HK-2 (cell line): ENCODE measurements around the gene MRGPRG.
"Not testable (repeated sequence)": the region's sequence is repeated elsewhere in the genome, so short reads cannot be mapped to it uniquely, and the experiment has no call there.

Experiments used
- DNase-seq: peaks from one replicate; pipeline ENCODE4 v3.0.0-alpha.2; 2018; ENCODE audit not compliant: unreplicated experiment

MRGPRG gene, protein sequence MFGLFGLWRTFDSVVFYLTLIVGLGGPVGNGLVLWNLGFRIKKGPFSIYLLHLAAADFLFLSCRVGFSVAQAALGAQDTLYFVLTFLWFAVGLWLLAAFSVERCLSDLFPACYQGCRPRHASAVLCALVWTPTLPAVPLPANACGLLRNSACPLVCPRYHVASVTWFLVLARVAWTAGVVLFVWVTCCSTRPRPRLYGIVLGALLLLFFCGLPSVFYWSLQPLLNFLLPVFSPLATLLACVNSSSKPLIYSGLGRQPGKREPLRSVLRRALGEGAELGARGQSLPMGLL

GRCh38 chr11:3218483-3219280, at the start of gene MRGPRG:
Gene MRGPRG (minus strand): TSS chr11:3218813. CDS start chr11:3218813, 0 bp downstream.
- no peak for DNase-seq

- not testable (repeated sequence) for DNase-seq
Measured at GRCh38 chr11:3262548-3262947, 43.9 kb upstream of the MRGPRG start.

DNA sequence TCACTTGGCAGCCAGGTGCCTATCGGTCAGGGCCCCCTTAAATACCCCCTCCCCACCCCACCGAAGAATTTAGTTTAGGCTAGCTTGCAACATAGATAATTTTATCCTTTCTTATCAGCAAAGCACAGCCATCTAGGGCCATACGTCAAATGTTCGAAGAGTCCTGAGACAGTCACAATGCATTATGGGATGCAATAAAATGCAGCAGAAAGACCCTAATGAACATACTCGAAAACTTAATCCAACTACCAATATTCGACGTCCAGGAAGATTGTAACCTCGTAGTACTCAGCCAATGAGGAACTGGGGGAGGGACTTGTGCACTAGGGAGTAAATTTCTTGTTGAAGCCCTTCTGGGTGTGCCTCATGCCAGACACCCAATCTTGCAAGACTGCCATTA, 43.2 kb upstream of the MRGPRG start:
- not testable (repeated sequence) for DNase-seq

DNA sequence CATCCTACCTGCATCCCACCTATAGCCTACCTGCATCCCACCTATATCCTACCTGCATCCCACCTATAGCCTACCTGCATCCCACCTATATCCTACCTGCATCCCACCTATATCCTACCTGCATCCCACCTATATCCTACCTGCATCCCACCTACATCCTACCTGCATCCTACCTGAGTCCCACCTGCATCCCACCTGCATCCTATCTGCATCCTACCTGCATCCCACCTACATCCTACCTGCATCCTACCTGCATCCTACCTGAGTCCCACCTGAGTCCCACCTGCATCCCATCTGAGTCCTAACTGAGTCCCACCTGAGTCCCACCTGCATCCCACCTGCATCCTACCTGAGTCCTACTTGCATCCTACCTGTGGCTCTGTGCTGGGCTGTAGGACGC, 38.9 kb upstream of the MRGPRG start:
- not testable (repeated sequence) for DNase-seq

- DNase-seq, result not testable (repeated sequence)
Measured at GRCh38 chr11:3255241-3255640, 36.6 kb upstream of the MRGPRG start.

- DNase-seq, result not testable (repeated sequence)
Measured at GRCh38 chr11:3254773-3255172, 36.2 kb upstream of the MRGPRG start.

DNA sequence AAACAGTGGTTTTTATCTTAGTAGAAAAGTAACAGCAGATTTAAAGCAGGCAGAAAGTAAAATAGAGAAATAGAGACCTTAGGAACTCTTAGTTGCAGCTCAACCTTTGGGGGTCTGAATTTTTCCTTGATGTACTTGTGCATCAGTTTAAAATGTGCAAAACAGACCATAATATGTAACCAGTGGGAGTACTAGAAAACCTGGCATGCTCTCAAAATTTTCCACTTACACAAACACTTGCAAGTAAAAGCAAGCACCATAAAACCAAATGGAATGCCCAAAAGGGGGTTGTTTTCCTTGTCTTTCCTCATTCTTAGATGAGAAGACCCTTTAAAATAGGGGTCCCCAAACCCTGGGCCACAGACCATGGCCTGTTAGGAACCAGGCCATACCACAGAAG, 26.5 kb upstream of the MRGPRG start:
- no peak for DNase-seq

- DNase-seq, result no peak
Measured at GRCh38 chr11:3243880-3244279, 25.3 kb upstream of the MRGPRG start.

DNA sequence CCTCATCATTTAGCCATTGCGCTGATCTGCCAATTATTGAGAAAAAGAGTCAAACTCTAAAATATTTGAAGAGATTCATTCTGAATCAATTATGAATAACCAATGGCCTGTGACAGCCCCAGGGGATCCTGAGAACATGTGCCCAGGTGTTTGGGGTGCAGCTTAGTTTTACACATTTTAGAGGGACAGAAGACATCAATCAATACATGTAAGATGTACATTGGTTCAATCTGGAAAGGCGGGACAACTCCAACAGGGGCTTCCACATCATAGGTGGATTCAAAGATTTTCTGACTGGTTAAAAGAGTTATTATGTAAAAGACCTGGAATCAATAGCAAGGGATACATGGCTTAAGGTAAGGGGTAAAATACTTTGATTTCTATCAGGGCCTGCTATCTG, 18.5 kb upstream of the MRGPRG start:
- DNase-seq, result no peak

- no peak for DNase-seq
Measured at GRCh38 chr11:3234846-3235245, 16.2 kb upstream of the MRGPRG start.

DNA sequence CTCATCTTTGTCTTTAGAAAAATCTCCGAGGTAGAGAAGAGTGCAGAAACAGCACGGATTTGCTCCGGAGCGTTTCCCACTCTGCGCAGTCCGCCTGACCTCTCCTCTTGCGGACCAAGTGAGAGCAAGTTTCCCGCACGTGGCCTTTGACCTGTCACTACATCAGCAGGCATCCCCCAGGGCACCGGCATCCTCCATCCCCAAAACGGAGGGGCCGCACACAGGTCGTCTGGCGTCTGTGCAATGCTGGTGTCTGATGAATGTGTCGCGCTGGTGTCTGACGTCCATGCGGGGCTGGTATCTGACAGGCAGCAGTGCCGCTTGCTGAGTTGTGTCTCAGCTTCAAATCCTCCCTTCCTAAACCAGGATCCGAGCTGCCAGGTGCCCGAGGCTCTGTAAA, 14.3 kb upstream of the MRGPRG start:
- no peak for DNase-seq

DNA sequence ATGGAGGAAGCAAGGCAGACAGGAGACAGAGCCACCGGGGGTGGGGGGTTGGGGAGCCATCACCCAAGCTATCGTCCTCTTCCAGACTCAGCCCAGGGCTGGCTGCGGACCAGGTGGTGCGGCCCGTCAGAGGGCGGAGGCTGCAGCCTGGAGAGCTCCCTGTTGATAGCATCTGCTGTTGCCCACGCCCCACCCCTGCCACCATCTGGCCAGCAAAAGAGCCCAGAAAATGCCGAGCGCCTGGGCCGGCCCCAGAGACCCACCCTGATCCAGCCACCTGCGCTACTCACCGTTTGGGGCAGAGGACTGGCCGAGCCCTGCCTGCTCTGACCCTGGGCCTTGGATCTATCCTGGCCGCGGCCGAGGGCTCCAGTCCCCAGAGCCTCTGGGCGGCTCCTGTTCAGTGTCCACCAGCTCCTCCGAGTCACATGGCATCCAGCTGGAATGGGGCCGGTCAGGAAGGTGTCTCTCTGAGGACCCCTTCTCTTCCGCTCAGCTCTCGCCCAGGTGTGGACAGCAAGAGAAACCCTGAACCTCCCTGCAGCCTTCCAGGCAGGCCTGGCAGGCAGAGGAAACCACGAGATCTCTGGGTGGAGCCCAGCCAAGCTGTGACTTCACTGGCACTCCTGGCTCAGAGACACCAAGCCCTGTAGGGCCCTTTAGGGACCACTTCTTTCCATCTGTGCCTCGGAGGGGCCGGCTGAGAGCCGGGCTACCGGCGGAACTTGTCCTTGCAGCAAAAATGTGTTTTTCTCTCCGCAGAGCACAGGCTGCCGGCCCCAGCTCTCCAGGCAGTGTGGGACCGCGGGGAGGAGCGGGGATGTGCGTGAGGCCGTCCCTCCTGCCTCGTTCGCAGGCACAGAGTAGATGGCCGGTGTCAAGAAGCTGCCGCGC, 13.5 kb upstream of the MRGPRG start, which contains the start of gene MRGPRE:
MRGPRE (minus strand) TSS at position 567 of the 894 bp plus-strand sequence. CDS start 3,618 bp downstream, outside the sequence.
- no peak for DNase-seq

DNA sequence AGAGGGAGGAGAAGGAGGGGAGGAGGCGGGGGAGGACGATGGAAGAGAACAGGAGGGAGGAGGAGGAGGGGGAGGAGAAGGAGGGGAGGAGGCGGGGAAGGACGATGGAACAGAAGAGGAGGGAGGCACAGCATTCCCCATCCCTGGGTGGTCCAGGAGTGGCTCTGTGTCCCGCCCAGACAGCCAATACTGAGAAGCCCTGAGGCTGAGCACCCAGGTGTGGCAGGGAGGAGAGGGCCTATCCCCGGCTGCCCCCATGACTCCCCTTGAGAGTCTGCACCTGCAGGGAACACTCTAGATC, 12.9 kb upstream of the MRGPRG start:
- no peak for DNase-seq

DNA sequence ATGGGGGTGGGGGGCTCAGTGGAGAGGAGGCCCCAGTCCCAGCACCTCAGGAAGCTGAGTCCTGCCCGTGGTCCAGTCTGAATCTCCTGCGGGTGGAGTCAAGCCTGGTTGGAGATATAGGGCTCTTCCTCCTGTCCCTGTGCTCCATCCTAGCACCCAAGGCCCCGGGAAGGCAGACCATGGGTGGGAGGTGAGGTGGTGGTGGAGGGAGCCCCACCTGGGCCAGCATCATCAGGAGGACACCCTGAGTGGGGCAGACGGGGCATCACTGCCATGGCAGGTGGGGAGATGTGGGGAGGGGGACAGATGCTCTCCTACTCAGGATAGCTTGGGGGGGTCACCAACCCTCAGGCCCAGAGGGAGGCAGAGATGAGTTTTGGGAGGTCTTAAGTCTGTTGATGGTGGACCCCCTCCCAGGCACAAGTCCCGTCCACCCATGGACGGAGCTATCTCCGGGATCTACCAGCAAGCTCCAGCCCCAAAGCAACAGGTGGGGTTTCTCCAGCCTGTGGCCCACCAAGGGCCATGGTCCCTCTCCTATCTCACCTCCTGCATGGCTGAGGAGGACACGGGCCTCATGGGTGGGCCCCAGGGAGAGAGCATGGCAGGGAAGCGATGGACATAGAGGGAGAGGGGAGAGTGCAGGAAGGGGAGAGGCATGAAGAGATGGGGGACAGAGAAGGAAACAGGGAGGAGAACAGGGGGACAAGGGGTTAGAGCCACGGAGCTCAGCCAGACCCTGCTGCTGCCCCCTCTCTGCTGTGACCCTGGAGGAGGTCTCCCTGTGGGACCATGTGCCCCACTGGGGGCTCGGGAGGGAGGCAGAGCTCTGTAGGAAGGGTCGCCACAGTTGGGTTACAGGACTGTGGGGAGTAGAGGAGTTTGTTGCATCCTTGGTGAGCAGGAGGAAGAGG, 12.3 kb upstream of the MRGPRG start:
- no peak for DNase-seq

DNA sequence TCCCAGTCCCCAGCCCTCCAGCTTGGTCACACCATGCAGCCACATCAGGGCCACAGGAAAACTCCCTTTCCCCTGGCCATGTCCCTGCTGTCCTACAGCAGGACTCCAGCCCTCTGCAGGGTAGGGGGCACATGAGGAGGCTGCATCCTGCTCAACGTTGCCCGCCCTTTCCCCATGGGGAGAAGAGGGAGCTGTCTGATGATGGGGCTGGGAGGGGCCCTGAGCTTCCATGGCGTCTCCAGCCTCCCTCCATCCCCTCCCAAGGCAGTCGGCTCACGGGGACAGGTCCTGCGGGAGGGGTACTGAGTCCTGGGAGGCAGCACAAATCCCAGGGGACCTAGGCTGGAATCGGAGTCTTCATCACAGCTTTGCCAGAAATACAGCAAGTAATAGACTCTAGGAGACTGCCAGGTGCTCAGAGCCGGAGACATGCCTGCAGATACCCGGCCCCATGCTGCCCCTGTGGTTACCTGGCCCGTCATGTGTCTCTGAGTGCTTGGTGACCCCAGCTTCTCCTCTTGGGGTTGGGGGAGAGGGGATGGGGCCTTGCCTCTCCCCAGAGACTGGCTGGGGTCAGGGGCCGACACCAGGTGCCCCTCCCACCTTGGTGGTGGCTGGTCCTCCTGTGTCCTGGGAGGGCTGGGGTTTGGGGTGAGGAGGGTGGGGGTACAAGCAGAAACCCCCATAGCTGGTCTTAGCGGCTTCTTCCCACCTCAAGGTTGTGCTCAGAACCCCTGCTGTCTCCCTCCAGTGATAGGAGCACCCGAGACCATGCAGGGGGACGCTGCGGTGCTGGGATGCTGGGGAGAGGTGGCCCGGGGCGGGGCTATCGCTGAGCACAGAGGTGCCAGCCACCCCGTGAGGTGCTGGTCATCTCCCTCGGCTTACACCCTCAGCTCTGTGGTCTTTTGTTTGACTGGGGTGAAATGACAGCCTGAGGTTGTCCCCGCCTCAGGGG, 11.3 kb upstream of the MRGPRG start:
- no peak for DNase-seq

GRCh38 chr11:3228445-3228829, 9.8 kb upstream of the MRGPRG start:
- DNase-seq, result no peak

- no peak for DNase-seq
Measured at GRCh38 chr11:3227568-3228444, 9.2 kb upstream of the MRGPRG start.

DNA sequence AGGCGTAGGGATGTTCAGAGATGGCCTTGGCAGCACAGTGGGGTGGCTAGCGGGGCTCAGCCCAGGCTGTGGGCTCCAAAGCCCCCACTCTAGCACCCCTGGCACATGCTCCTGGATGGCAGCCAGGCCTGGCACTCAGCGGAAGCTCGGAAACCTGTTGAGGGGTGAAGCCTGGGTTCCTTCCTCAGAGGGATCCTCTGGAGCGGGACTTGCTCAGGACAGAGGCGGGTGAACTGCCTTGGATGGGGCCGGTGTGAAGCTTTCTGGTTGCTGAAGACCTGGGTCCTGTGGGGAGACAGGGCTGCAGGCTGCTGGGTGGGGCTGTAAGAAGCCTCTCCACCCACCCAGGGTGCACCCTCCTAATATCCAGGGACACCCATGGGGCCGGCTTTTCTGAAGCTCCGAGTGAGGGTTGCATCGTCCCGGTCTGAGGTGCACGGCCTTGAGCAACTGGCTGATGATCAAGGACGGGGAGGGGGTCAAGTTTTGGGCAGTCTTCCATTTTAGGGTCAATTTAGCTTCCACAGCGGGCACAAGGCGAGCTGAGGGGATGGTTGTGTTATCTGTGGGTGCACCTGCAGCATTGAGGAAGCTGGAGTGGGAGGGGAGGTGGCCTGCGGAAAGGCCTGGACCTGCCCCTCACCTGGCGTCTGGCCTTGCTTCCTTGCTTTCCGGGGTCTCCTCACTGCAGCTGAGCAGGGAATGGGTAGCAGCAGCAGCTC, 8.4 kb upstream of the MRGPRG start:
- no peak for DNase-seq
